Left hindlimb (tissue), 1 donor: ENCODE results near the gene DENND6B.
A peak's percentile ranks its signal among the peaks of the same experiment; 100 is the strongest.

Experiments used
- DNase-seq: peaks from one replicate; pipeline ENCODE4 v3.0.0-alpha.2; 2018

The DENND6B gene

DNA sequence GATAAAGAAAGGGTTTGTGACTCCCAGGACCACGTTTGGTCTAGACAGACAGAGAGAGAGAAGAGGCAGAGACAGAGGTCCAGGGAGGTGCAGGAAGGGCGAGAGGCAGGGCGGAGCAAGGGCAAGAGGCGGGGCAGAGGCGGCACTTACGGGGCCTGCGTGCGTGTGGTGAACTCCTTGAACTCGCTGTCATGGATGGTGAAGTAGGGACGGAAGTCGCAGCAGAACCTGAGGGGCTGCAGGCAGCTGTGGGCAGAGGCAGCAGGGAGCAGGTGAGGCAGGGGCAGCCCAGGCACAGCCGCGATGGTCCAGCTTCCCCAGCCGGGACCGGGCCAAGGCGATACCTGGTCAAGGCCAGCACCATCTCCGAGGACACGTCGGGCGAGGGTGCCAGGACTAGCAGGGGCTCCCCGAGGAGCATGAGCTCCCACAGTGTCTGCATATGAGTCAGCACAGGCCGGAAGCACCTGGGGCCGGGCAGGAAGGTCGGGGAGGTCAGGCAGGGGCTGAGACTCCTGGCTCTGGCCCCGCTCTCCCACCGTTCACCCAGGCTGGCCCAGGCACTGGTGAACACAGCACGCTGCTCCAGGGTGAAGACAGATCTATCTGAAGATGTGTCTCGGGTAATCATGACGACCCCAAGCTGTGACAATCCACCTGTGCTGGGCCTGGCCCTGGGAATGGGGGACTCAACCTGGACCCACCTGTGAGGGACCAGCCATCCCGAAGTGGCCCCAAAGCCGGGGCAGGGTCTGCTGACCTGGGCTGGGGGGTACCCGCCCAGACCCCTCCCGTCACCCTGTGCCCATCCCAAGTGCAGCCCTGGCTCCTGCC is 12.1 kb downstream of the DENND6B start:
- DNase-seq, result peak; percentile 30

DNA sequence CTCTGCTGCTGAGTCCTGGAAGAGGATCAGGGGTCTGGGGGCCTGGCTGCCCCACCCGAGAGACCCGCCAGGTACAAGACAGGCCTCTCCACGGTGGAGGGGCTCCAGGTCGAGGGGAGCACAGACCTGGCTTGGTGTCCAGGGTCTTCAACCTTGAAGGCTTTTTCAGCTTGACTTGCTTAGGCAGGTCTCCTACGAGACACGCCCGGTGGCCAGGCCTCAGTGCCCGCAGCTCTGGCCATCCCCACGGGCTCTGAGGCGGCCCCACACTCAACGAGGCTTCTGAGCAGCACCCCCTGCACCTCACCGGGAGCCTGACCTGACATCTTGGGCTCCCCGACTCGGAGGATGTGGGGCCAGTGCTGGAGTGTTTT is 12.7 kb downstream of the DENND6B start:
- DNase-seq, result peak; percentile 25

DNA sequence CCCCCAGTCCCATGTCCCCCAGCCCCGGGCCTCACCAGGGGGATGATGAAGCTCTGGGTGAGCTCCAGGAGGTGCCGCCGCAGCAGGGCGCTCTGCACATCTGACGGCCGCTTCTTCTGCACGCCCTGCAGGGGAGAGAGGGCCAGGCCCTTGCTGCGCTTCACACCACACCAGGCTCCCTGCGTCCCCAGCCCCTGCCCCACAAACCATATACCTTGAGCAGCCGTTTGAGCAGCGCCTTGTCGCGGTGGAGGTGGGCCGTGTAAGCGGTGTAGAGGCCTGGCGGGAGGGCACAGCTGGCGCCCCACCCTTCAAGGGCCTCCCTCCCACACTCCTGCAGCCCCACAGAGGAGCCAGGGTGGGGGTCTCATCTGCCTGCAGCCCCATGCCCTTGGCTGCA is 13.2 kb downstream of the DENND6B start:
- DNase-seq, result peak; percentile 18

DNA sequence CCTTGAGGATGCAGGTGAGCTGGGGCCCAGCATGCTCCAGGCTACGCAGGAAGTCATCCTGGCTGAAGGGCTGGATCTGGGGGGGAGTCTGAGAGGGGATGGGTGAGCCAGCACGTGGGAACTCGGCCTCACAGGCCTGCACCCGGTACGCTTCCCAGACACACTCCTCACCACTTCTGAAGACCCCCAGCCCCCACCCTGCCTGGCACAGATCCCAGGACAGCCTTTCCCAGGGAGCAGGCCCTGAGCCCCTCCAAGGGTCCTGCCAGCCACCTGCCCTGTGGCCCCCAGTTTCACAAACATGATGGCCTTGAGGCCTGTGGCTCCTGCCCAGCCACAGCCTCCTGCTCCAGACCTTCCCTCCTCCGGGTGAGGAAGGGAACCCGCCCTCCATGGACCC is 13.8 kb downstream of the DENND6B start:
- DNase-seq, result peak; percentile 26

DNA sequence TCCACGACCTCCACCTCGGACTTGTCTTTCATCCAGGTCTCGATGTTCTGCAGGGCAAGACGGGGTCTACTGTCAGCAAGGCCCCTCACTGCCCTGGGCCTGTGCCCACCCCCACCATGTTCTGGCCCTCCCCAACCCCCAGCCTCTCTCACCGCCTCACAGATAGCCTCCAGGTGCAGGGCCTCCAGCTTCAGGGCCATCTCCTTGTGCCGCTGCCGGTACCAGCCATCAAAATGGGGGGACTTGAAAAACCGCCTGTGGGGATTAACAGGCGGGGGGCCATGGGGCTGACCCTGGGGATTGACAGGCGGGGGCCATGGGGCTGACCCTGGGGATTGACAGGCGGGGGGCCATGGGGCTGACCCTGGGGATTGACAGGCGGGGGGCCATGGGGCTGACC is 14.4 kb downstream of the DENND6B start:
- peak; percentile 13 for DNase-seq

DNA sequence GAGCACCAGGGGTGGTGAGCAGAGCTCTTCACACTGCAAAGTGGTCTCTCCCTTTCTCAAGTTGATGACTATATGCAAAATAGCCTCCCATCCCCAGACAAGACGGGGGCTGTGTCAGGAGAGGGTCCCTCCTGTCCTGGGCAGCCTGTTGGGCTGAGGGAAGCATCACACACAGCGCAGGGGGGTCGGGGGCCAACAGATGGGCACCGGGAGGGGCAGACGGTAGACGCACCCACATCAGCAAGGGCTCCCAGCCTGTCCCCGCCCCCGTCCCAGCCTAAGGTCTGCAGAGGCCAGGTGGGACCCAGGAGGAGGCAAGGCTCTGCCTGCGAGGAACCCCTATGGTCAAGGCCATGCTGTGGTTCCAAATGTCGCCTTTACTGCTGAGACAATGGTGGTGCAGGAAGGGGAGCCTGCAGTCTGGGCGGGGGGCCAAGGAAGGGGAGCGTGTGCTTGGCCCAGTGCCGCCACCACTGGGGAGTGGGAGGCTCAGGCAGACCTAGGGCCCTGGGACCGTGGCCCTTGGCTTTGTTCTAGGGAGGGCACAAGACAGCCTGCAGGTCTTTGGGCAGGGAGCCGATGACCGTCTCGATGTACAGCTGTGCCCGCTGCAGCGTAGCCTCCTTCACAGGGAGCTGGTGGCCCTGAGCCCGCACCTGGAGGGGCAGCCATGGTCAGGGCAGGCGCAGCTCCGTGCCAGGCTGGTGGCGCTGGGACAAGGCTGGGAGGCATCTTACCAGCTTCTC is 15.0 kb downstream of the DENND6B start:
- peak; percentile 27 for DNase-seq

DNA sequence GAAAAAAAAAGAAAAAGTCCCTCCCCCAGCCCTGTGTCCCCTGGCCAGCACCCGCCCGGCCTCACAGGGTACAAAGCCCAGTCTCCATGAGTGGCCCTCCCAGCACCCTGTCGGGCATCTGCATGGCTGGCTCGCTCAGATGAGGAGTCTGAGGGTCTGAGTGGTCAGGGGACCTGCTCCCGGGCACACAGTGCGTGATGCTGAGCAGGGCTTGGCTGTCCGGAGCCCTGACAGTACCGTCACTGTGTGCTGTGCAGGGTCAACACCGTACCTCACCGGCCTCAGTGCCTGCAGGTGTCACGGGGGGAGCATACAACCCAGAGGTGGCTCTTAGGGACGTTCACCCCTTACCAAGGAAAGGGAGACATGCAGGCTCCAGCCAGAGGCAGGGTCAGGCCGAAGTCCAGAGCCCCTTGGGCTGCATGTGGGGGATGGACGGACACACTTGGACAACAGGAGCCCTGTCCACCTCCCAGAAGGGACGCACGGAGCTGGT is 15.8 kb downstream of the DENND6B start:
- peak; percentile 27 for DNase-seq

DNA sequence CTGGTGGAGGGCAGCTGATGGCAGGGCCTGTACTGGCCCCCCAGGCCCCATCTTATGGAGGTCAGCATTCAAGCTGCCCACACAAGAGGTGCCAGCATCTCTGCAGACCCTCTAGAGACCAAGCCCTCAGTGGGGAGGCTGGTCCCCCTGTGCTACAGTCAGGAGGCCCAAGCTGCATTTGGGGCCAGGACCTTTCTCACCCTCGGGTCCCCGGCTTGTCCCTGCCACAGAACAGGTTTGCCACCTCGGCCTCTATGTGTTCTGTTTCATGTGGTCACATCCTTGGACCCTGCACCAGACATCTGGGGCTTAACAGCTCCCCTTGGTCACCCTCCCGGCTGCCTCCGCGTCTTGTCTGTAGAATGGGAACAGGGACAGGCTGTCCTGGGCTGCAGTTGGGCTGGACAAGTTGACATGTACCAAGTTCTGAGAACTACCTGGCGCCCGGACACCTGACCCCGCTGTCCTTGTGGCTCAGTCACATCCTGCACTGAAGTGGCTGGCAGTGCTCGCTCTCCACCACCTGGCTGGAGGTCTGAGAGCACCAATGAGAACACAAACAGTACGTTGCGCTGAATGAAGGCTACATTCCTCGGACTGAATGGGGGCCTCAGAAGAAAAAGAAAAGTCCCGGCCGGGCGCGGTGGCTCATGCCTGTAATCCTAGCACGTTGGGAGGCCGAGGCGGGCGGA is 16.6 kb downstream of the DENND6B start:
- DNase-seq, result peak; percentile 23

DNA sequence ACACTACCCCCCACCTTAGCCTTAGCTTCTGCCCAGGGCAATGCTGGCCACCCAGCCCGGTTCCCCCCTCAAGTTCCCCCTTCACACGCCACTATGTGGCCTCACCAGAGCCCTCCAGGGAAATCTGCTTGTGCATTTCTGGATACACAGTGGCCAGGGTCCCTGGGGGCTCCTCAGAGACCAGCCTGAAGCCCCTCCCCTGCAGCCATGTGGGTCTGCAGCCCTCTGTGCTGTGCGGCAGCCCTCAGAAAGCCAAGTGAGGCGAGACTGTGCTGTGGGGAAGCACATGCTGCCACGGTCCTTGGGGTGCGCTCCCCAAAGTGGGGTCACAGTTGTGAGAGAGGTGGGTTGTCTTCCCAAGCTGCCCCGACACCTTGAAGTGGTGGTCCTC is 17.2 kb downstream of the DENND6B start:
- no peak for DNase-seq

DNA sequence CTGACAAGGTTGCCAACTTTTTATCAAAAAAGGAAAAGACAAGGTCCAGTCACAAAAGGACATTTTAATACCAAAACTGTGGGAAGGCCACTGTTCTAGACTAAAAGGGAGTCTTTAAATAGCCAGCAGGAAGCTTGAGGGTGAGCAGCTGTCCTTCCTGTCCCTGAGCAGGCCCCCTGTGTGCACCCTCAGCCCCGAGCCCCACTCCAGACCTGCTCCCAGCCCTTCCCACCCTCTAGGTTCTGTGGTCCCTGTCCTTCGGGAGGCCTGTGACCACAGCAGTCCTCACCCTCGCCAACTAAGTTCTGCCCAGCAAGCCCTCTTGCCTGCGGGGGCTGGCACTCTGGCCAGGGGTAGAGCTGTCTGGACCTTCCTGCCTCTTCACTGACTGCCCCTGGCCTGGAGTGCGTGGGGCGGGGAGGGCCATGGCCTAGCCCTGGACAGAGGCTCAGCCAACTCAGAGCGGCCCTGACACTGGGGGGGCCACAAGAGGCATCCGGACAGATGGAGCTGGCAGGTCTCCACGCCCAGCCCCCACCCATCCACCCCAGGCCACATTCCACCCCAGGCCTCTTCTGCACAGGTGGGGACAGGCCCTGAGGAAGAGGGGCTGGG is 17.7 kb downstream of the DENND6B start:
- peak; percentile 67 for DNase-seq

DNA sequence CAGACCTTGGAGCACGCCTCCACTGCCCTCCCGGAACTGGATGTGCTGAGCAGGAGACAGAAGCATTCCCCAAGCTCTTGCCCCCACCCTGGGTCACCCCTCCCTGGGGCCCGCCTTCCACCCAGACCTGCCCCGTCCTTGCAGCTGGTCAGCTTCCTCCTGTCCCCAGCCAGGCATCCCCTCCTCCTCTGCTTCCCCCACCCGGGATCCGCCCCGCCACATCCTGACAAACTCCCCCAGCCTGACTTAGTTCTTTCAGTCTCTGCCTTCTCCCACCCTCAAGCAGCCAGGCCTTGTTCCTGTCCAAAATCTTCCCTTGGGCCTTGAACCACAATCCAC is 18.2 kb downstream of the DENND6B start:
- peak; percentile 85 for DNase-seq

DNA sequence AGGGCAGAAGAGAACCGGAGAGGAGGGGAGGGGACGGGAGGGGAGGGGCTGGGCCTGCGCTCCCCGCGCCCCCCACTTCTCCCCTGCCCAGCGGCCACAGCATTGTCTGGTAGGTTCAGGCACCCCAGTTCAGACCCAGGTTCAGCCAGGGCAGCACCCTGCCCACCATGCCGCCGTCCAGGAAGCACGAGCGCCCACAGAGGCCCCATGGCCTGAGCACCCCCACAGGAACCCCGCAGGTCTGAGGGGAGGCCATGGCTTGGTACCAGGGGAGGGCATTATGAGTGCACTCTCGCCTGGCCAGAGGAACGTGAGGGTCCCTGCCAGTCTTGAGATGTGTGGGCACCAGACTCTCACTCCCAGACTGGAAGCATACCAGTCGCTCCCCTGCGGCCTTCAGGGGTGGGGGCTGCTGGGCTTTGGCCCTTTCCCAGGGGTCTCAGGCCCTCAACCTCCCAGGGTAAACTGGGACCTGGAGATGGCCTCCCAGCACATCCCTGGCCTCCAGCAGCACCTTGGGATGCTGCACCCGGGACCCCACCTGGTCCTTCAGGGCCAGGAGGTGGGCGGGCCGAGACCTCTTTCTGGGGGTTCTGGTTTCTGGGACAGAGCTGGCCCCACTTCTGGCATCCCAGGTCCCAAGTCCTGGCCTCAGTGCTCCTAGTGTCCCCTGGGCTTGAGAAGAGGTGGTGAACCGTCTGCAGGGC is 18.8 kb downstream of the DENND6B start:
- DNase-seq, result peak; percentile 66

DNA sequence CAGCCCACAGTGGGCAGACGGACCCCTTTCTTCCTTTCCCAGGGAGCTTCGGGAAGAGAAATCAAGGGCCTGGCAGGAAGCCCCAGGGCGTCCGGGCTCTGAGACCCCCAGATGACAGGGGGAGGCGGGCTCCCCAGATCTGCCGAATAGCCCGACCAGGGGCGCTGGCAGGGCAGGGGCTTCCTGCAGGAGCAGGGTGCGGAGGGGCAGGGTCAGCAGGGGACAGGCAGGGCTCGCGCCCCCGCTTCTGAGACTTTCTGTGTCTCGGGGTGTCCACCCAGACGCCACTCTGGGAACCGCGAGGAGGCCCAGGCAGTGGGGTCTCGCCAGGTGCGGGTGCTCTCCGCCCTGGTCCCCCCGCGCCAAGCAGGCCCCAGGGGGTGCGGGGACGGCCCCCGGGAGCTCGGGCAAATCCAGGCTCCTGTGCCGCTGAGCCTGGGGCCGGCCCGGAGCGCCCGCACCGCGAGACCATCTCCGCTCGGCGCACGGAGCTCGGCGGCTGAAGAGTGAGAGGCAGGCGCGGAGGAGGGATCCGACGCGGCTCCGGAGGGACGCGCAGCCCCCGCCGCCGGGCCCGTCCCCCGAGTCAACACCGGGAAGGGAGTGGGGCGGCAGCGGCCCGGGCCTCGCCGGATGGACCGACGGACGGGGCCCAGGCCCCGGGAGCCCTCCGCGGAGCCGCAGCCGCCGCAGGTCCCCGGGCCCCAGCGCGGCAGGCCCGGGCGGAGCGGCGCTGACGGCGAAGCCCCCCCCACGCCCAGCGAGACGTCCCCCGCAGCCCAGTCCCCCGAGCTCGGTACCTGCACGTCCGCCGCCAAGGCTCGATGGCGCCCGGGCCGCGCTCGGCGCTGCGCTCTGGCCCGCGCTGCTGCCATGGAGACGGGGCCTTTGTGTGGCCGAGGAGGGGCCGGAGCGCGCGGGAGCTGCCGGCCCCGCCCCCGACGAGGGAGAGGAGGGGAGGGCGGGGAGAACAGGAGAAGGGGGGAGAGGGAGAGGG is 19.8 kb downstream of the DENND6B start, which contains the start of gene PLXNB2:
Gene PLXNB2 (minus strand): TSS at position 894 of the 997 bp plus-strand sequence. CDS start 17,062 bp downstream, outside the sequence.
- DNase-seq, result peak; percentile 89

DNA sequence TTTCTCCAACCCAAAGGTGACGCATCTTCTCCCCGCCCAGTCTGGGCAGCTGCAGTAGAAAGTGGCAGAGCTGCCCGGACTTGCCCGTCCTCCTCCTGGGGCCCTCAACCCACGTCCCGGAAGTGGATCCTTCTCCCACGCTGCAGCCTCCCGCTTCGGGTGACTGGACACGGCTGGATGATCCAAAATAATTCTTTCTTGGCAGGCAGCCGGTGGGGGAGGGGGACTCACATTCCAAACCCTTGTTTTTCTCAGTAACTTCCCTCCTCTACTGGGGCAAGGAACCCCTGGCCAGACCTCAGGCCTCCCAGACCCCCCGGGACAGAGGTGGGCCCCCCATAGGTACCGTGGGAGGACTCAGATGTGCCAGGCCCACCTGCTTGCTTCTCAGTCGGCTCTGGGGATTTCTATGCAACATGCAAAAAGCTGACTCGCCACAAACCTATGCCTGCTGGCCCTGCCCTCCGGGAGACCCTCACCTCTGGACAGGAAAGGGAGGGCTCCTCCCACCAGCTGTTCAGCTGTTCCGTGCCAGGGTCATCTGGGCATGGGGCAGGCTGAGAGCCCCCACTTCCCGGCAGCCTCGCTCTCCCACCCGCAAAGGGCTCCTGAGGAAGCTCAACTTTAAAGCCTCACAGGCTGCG is 20.8 kb downstream of the DENND6B start:
- DNase-seq, result peak; percentile 88

DNA sequence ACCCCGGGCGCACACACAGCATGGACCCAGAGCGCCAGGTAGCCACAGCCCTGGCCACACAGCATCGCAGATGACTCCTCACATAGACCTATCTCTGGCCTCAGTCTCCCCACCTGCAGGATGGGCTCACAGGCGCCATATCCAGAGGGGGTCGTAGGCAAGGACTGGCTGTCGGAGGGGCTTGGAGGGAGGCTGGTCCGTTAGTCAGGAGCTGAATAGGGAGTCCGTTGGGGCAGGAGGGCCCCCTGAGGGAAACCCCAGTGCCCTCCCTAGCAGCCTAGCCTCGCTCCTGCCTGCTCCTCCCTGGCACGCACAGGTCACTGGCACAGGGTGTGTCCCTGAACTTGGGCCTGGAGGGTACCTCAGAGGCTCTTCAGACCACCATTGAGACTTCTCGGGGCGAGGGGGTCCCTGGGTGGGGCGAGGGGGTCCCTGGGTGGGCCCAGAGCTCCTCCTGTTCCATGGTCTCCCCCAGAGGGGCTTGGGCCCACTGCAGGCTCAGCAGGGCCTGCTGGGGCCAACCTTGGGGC is 21.4 kb downstream of the DENND6B start:
- DNase-seq, result no peak

DNA sequence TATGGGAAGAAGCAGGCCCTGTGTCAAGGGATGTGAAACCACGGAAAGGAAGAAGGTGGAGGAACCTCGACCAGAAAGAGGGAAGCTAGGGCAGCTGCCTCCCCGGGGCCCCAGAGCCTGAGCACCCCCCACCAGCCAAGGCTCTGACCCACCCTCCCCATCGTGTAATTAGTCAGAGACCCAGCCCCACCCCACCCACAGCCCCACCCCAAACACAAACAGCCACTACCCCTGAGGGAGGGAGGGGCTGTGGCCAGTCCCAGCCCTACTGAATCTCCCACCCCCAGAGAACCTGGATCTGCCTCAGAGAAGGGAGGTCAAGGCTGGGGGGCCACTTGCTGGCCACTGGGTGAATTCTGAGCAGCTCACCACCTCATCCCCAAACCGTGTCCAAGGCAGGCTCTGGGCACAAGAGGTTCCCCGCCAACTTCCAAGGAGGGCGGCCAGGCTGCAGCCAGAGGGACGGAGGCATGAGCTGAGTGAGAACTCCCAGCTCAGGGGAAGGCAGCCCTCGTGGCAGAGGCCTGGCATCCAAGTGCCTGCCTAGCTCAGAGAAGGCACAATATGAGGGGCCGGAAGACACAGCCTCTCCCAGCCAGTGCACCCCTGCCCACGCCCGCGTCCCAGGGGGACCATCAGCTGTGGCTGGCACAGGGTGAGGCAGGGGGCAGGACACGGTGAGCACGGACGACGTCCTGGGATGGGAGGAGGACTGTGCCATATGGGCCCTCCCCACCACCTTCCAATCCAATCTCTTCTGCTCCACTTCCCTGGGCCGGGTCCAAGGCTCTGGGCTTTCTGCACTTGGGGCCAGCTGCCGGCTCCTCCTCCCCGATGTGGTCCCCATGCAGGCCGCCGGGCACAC is 22.1 kb downstream of the DENND6B start:
- DNase-seq, result no peak

DNA sequence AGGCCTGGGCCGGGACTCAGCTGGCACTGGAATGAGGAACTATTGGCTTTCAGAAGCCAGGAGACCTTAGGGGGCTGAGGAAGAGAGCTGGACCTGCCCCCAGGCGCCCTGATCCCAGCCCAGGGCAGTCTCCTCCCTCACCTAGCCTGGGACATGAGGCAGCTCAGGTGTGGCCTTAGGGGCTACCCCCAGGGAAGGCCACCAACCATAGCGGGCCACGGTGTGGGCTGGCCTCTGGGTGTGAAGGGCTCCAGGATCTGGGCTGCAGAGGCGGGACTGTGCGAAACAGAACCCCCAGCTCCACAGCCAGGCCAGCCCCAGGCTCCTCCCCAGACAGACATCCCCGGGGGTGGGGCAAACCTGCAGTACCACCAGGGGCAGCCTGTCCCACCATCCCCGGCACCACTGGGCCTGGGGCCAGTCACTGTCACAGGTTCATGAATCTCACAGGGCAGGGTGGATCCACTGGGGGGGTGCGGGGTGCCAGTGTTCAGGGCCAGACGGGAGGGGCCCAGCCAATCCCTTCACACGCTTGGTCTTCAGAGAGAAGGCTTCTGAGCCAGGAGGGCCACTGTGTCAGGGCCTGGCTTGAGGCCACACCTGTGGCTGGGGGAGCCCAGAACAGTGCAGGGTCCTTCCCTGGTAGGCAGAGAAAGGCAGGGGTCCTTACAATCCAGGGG is 22.8 kb downstream of the DENND6B start:
- DNase-seq, result no peak

DNA sequence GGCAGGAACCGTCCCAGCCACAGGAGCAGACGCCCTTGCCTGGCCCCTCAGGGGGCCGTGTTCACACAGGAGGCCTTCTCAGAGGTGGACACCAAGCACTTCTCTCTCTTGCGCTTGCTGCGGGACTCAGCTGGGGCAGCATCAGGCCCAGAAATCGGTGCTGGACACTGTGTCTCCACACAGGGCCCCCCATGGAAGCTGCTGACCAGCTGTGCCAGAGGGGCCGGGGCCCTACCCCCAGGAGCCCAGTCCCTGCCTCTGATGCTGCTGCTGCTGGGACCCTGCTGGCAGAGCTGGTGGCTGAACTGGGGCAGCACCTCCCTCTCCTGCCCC is 23.3 kb downstream of the DENND6B start:
- DNase-seq, result no peak

DNA sequence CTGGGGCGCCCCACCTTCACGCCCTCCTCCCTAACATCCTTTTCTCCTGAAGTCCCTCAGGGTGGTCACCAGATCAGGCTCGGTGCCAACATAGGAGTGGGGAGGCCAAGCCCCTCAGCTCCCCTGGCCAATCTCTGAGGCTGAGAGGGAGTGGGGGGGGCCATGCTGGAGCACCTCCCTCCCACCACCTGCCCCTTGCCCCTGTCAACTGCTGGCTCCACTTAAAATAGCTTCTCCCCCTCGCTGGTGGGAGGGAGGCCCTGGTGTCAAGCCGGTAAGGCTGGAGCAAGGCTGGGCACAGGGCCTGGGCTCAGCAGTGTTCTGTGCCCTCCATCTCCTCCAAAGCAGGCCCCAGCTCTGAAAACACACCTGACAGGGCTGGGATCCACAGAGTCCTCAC is 24.2 kb downstream of the DENND6B start:
- DNase-seq, result no peak
